Mesenteric fat pad (tissue), 1 donor: ENCODE measurements around the gene NYAP2. TPM values are rescaled to one million over a fixed set of nuclear protein-coding genes. Genes with fewer than 3 reads are reported as not detected.

ENCODE experiments used
- DNase-seq: peaks from one replicate; pipeline ENCODE4 v3.0.0-alpha.2; 2020; ENCODE audit warnings: low spot score
- total RNA-seq: library from RNA; stranded (reverse); fragmentation: NEBNext Ultra II Directional; extraction: Animal tissue kit (Norgen Biotek cat#: 25700); gene quantifications from one replicate; pipeline ENCODE4 v1.2.1, GENCODE V29; 2021
- donor health status: DM: yes; HTN: yes; CAD: no.

Gene NYAP2
- total RNA-seq, 1 donor from 2014 or later: not detected

DNA sequence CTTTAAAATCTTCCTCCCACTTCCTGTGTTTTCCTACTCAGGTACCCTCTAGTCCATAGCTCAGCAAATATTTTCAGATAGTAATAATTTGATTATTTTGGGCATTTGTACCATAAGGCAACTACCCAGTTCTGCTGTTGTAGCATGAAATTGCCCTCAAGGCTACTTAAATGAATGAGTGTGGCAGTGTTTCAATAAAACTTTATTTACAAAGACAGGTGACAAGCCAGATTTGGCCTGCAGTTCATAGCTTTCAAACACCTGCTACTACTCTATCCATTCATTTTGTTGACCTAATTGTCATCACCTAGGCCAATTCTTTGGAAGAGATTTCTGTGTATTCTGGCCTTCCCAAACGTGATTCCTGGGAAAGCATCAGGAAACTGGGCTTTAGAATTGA lies 28.9 kb downstream of the NYAP2 start:
- DNase-seq: no peak

DNA sequence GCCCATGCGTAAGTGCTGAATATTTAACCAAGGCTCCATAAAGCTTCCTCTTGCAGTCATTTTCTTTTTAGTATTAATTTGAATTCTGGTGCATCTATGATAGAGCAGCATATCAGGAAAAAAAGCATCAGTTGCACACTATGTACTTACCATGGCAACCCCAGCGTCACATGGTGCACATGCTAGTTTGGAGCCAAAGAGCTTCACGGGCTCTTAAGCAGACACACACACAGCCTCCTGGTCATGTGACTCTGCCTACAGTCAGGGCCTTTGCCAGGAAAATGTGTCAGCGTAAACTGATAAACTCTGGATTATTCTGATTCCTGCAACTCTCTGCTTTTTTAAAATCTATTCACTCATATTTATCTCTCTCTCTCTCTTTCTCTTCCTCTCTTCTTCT lies 30.2 kb downstream of the NYAP2 start:
- no peak for DNase-seq

DNA sequence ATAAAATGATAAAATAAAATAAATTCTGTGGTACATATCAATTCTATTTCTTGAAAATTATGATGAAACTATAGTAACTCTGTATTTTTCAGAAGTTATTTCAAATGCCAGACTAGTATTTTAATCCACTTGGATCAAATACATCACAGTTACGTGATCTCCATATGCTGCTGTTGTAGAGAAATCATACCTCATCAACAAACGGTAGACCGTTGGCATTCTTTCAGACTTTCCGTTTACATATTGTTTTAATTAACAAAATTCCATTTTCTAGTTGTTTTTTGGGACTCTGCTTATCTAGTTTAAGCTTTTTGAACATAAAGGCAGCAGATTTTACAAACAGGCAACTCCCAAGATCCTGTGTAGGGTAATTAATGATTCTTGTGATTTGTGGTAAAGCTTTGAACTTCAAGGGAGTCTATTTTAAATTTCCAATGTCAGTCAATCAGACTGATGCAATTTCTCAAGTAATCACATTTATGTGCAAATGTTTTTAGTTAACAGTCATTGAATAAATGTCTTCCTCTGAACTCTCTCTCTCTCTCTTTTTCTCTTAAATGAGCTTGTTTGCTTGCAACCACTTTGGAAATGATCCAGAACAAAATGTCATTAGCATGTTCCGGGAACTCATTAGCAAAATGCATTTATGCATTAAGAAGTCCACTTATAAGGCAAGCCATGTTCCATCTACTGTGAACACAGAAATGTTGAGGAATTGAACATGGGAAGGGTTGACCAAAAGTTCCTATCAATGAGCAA lies 31.8 kb downstream of the NYAP2 start:
- DNase-seq: no peak

DNA sequence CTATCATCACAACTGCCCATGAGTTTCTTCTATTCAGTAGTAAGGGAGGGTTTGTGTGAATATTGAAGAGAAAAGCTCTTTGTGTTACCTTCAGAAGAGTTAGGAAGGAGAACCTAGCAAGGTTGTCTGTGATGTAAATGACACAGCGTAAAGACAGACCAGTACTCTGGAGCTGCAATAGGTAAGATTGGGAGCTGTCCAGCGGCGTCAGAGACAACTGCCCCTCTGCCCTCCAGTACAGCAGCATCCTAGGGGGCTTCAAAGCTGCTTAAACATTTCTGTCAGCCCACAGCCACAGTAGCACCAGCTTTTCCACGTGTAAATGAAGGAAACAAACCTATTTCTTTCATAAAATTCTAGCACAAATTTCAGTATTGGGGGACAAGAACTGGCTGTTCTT lies 34.5 kb downstream of the NYAP2 start:
- DNase-seq: no peak

DNA sequence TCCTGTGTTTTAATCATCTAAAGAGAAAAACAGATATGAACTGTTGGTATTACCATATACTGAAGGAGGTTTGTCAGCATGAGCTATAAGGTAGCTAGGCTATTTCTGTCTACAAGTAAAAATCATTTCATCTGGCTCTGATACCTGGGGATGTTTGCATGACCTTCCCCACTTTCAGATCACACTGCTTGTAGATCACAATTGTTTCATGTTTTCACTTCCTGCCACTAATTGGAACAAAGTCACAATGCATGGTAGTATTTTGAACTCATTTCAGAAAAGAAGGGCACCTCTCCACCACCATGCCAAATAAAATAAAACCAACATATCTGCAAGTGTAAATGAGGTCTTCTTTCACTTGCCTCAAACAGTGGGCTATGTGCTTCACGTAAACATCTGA lies 37.8 kb downstream of the NYAP2 start:
- DNase-seq: no peak

DNA sequence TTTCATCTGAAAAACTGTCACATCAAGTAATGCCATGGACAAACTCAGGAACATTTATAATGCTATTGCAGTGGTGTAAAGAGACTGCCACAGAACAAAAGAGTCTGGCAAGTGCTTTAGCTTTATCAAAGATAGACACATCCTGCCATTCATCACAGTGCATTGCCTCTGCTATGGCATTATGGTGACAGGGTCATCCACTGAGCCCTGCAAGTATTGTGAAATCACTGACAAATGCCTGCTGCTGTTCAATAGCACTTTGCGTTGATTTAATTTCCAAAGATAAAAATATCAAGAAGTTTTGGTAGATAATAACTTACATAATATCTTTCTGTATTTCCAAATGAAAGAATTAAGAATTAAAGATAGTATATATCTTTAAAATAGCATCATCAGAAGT lies 38.7 kb downstream of the NYAP2 start:
- DNase-seq: no peak

DNA sequence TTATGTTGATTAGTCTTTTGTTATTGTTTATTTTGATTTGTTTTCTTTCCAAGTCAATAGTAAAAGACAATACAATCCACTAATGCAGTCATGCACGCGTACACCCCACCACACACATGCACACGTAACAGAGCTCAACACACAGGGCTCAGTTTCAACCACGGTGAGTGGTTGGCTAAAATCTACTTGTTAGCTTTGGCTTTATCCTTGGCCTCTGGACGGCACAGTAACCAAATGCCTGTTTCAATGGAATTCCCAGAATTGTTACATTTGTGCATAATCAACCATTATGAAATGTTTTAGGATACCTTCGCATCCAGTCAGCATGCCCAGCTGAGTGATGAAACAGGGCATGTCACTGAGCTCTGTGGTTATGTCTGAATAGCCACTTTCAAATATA lies 53.2 kb downstream of the NYAP2 start:
- DNase-seq: no peak

DNA sequence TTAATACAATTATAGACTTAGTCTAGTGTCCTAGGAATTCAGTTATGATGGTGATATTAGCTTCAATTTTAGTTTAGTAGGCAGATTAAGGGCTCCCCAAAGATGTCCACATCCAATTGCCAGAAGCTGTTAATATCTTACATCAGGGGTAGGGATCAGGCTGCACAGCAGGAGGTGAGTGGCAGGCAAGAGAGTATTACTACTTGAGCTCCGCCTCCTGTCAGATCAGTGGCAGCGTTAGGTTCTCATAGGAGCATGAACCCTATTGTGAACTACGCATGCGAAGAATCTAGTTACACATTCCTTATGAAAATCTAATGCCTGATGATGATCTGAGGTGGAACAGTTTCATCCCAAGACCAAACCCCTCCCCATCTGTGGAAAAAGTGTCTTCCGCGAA lies 54.9 kb downstream of the NYAP2 start:
- no peak for DNase-seq

DNA sequence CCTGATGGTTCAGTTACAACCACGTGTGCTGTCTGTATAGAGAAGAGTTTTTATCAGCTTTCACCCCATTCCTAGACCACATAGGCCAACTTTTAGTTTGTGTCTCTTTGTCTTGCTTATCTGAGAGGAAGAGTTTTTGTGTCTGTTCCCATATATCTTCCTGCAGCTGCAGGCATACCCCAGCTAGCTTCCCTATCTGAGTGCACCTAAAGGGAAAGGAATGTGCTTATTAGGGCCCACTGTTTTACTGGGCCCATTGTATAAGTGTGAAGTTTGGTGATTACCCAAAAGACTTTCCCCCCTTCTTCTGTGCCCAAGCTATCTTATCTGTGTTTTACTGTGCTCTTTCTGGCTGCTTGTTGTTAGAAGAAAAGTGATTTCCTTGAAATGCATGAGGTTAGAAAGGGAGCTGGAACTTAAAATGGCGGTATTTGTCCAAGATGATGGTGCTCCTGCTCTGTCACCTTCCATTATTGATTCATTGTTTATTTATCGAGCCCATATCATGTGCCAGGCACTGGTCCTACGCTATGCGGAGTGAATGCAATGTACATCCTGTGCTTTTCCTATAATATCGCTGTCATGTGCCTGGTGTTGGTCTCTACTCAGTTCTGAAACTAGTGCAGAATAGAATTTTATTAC lies 57.2 kb downstream of the NYAP2 start:
- DNase-seq: no peak

DNA sequence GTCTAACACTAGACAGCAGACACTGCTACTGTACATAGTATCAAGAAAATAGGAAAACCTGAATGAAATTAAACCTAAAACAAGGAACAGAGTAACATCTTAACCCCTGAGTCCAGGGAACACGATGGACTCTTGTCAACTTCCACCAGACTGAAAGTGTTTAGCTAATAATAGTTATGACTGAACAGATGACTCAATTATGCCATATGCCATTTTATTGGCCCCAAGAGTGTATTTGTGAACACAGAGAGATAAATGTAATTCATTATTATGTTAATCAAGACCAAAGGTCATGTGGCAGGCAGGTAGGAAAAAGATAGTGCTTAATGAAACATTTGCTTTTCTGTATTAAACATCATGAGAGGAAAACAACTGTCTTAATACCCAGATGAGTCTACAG lies 58.0 kb downstream of the NYAP2 start:
- DNase-seq: no peak

DNA sequence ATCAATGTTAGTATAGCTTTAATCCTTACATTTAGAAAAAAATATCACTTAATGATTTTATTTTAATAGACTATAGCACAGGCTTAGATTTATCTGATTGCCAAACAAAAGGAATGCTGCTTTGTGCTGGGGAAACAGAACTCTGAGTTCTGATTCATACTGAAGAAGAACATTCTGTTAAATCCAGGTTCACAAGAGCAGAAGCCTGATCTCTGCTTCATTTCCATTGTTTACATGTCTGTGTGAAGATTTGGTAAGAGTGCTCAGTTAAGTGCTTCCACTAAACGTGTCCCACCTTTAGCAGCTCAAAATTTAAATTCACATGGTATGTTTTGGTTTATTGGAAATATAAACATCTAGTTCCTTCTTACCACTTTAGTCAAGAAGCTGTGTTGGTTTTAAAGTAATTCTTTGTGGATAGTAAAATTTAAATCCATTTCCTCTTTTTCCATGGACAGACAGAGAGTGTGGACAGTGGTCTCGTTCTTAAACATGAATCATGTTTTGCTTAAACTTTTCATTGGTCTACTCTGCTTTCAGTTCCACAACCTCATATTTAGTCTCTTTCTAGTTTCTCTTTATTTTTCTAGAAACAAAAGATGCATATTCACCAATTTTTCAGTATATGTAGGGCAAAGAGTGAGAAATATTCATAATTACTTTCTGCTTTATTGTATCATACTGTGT lies 59.1 kb downstream of the NYAP2 start:
- no peak for DNase-seq

DNA sequence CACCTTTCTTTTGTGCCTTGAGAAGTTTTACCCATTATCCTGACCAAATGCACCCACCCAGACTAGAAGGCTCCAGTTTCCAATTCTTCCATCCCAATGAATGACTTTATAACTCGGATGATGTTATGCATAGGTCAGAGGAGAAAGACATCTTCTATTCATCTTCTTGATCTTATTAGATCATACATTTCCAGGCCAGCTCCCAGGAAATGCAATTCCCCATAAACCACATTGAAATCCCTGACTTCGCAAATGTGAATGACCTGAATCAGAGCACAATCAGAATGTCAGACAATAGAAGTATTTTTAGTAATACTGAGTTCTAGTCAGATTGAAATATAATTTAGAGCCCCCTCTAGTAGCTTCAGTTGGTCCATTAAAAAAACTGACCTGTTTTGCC lies 62.9 kb downstream of the NYAP2 start:
- DNase-seq: no peak

DNA sequence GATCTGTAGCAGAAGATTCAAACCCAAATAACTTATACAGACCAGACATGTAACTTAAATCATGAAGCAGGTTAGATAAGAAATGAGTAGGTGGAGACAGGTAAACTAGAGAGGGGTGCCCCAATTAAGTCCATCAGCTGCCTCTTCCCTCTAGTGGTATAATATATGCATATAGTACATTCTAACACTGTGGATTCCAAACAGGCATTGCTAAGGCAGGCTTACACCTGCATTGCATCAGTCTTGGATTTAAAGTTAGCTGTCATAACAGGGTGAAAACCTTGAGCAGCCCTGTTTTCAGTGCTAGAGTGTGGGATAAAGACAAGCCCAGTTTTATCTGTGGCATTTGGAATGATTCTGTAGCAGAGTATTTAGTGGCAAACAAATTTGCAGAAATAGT lies 63.4 kb downstream of the NYAP2 start:
- no peak for DNase-seq

DNA sequence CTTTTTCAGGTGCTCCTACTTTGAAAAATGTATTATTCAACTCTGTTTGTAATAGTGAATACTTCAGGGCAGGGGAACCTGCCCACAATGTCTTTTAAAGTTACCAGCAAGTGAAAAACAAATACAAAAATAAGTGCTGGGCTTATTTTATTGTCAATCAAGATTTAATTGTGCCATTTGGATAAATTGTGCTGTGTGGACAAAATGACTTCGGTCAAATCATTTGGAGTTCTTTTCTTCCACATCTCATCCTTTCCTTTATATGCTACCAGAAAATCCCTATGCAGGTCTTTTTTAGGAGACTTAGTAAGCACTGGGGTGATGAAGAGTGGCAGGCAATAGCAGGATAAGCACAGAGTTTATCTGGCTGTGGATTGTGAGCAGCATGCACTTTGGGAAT lies 63.9 kb downstream of the NYAP2 start:
- DNase-seq: no peak

DNA sequence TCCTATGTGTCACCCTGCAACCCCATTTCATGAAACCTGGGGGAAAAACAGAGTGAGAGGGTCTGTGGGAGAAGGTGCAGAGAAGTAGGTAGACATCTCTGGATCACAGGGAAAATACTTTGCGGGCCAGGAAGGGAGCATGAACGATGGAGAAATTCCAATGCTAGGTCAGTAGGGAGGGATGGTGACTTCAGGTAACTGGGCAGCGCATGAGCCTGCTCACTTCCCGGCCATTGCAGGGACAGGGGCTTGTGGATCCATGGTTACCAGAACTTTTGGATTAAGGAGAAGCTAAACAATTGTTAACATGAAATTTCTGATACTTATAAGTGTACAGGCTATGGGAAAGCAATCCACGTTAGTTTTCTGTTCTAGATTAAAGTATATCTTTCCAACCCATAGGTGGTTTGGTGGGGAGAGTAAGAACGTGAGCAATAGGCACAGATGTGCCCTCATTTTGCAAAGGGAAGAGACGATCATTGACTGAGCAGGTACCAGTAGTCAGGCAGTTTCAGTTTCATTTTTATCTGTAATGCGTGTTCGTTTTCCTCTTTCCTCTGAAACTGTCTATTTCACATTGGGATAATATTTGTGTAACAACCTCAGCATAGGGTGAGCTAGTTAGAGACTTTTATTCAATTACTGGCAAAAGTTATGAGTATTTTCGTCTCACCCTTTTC lies 65.0 kb downstream of the NYAP2 start:
- DNase-seq: no peak

DNA sequence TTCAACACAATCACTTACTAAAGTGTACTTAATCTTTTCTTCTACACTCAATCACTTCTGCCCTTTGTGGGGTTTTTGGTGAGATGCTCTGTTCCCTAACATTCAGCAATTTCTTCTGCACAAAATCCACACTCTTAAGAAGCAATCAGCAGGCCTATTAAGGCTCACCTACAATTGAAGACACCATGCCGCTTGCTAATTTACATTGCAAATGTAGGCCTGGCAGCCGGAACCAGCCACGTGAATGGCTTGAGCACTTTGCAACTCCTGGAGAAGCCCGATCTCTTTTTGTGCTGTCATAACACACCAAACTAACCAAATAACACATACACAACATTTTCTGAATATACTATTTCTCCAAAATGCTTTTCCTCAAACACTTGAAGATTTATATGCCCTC lies 66.3 kb downstream of the NYAP2 start:
- no peak for DNase-seq

DNA sequence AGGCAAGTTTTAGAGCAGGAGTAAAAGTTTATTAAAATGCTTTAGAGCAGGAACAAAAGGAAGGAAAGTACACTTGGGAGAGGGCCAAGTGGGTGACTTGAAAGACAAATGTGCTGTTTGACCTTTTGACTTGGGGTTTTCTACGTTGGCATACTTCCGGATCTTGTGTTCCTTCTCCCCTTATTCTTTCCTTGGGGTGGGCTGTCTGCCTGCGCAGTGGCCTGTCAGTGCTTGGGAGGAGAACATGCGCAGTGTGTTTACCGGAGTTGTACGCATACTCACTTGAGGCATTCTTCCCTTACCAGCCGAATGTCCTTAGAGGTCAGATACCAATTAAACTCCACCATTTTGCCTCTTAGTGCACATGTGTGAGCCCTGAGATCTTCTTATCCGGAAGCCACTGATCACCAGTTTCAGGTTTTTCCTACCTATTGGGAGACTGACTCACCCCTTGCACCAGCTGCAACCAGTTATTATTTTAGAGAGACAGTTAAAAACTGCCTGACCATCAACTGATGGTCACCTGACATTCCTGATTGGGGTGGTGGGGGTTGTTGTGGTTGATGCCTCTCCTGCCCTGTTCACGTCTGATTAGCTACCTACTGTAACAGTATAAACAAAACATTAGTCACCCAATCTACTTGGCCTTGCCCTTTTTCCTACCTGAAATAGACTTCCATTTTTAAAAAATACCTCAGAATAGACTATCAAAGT lies 67.5 kb downstream of the NYAP2 start:
- DNase-seq: no peak

DNA sequence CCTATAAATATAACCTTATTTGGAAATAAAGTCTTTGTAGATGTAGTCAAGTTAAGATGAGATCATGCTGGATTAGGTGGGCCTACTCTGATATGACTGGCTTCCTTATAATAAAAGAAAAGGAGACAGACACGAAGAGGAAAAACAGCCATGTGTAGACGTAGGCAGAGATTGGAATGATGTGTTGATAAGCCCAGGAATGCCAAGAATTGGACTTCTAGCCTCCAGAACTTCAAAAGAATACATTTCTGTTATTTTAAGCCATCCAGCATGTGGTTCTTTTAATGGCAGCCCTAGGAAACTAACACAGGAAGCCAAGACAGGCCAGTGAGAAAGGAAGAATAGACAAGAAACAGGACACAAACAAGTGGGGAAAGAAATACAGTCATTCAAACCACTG lies 68.6 kb downstream of the NYAP2 start:
- no peak for DNase-seq

DNA sequence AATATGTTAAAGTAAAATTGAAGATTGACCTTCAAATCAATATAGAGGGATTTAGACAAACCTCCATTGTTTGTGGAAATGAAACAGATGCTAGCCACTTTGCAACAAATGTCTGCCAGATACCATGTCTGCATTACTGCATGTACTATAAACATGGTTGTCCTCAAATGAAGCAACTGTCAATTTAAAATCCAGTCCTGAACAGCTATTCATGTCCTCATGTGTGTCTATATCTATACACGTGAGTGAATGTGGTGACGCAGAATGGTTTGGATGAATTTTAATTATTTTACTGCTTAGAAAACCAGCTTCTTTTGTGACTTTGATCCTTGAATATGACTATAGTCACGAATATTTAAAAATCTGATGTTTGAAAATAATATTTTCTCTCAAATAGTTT lies 71.5 kb downstream of the NYAP2 start:
- DNase-seq: no peak

DNA sequence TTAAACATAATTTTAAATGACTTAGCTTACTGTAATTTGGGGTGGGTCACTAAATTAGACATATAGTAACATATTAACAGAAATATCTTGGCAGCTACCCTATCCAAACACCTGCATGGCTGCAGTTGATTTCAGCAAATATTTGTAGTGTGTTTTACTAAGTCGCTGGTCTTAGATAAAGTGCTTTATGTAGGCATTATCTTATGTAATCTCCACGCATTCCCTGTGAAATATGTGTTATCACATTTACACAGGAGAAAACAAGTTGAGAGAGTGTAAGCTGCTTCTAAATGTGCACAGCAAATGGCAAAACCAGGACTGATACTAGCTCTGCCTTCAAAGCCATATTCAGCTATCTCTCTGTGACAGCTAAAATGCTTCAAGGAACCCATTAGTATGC lies 72.0 kb downstream of the NYAP2 start:
- no peak for DNase-seq

DNA sequence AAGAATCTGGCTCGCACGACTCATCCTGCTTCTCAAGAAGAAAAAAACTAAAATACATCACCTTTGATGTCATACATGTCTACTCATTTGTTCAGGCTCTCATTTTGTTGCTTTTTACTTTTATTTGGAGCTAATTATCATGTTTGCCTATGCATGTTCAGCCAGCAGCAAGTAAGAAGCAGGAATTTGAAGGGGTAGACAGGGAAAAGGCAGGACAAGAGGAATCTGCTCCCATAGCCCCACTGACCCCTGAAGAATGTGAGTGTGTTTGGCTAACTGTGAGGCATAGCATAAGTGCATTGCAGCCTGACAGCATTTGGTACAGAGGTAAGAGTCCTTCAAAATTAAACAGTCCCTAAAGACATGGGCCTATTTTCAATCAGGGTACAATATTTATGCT lies 72.7 kb downstream of the NYAP2 start:
- no peak for DNase-seq
